NCI-H526 (cell line): ENCODE results near the gene CYGB.

Experiments used
- DNase-seq, 2 experiments: peaks; one replicate each; lab custom pipeline; 2025; lab: John Stamatoyannopoulos, UW

The CYGB gene

GRCh38 chr17:76550712-76551615 lies 13.5 kb upstream of the CYGB start:
- no peak for DNase-seq

GRCh38 chr17:76549539-76549938 lies 12.0 kb upstream of the CYGB start:
- DNase-seq, result no peak

GRCh38 chr17:76549215-76549518 lies 11.7 kb upstream of the CYGB start:
- DNase-seq, result no peak

GRCh38 chr17:76548378-76549214 lies 11.1 kb upstream of the CYGB start:
- no peak for DNase-seq

- DNase-seq, result no peak
Measured at GRCh38 chr17:76547642-76548202, 10.2 kb upstream of the CYGB start.

GRCh38 chr17:76547183-76547641 lies 9.7 kb upstream of the CYGB start:
- peak; percentile 21 to 83 for DNase-seq

- DNase-seq, result no peak
Measured at GRCh38 chr17:76546556-76547182, 9.2 kb upstream of the CYGB start.

- DNase-seq, result no peak
Measured at GRCh38 chr17:76545918-76546555, 8.5 kb upstream of the CYGB start.

- no peak for DNase-seq
Measured at GRCh38 chr17:76544546-76545365, 7.2 kb upstream of the CYGB start.

- DNase-seq, result no peak
Measured at GRCh38 chr17:76543826-76544545, 6.5 kb upstream of the CYGB start.

- DNase-seq, result no peak
Measured at GRCh38 chr17:76543482-76543825, 5.9 kb upstream of the CYGB start.

GRCh38 chr17:76542984-76543383 lies 5.5 kb upstream of the CYGB start:
- DNase-seq, result no peak

GRCh38 chr17:76542566-76542971 lies 5.1 kb upstream of the CYGB start:
- no peak for DNase-seq

GRCh38 chr17:76541739-76542454 lies 4.4 kb upstream of the CYGB start:
- no peak for DNase-seq

- peak; percentile 90 to 97 for DNase-seq
Measured at GRCh38 chr17:76540381-76541300, 3.1 kb upstream of the CYGB start.

- no peak for DNase-seq
Measured at GRCh38 chr17:76539631-76540271, 2.2 kb upstream of the CYGB start, which contains the start of gene PRCD. Gene PRCD (plus strand): TSS chr17:76540044. CDS start chr17:76540142, 98 bp downstream.

- DNase-seq, result no peak
Measured at GRCh38 chr17:76538941-76539570, 1.5 kb upstream of the CYGB start.
